Omental fat pad (tissue), 4 donors: ENCODE results near the gene PITX1. TPM values are rescaled to one million over a fixed set of nuclear protein-coding genes. Genes with fewer than 3 reads are reported as not detected.
"Not testable (repeated sequence)": the region's sequence is repeated elsewhere in the genome, so short reads cannot be mapped to it uniquely, and the experiment has no call there.

Source experiments
- ATAC-seq: fragments of 150-250 bp; one replicate; pipeline ENCODE4 v1.9.1; 2016; ENCODE audit warnings: mild to moderate bottlenecking, moderate library complexity; ENCODE audit not compliant: low FRiP score
- DNase-seq: peaks from one replicate; pipeline ENCODE4 v3.0.0-alpha.2; 2019; ENCODE audit warnings: low spot score
- CTCF ChIP-seq, 3 donors: fragments of 450-650 bp; IDR thresholded peaks; one replicate each; pipeline ENCODE4 v1.5.1; 2016 to 2017; ENCODE audit warnings: antibody characterized with exemption in 3 of 3, mild to moderate bottlenecking in 3 of 3, moderate library complexity in 2 of 3
- total RNA-seq, 4 donors: library from RNA; depleted of rRNA; stranded (reverse); fragments of >200 nt; gene quantifications; one replicate each; pipeline ENCODE4 v1.1.0, GENCODE V29; 2016

The PITX1 gene
- total RNA-seq: 1 to 10 TPM in 2 of 4 donors, under 1 TPM in 1, not detected in 1; 0.74 to 3.7 (median 1.2) TPM

DNA sequence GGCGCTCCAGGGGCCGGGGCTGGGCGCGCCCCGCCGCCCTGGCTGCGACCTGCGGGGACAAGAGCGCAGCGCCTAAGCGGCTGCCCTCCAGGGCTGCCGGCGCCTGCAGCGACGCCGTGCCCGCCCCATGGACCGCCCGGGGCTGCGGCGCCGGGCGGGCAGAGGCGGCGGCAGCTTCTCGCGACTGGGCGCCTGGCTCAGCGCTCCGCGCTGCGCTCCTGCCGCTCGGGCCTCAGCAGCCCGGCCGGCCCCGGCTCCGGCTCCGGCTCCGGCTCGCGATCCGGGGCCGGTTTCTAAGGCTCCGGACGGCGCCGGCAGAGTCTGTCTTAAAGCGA is at the start of gene PITX1:
Gene PITX1, minus strand, starts transcription at position 328 of the 335 bp plus-strand sequence. CDS start 347 bp downstream, outside the sequence.
- DNase-seq (no peak), ATAC-seq (peak; percentile 17)
- TF ChIP-seq CTCF (IDR thresholded peaks at IDR 0.05): no peak

GRCh38 chr5:135083334-135083733 is 49.3 kb upstream of the PITX1 start:
- ATAC-seq, DNase-seq: not testable (repeated sequence)

DNA sequence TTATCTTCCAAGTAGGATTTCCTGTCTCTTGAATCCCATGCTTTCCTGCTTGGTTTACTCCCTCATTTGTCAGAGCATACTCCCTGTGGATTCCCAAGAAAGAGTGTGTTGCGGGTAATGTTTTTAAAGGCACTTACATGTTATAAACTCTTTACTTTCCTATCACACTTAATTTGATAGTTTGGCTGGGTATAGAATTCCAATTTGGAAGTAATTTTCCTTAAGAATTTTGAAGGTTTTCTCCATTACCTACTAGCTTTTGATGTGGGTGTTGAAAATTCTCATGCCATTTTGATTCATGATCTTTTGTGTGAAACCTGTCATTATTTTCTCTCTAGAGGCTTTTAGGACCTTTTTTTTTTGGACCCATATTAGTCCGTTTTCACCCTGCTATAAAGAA is 47.2 kb upstream of the PITX1 start:
- DNase-seq (no peak), ATAC-seq (no peak)
- TF ChIP-seq CTCF (IDR thresholded peaks at IDR 0.05): no peak

DNA sequence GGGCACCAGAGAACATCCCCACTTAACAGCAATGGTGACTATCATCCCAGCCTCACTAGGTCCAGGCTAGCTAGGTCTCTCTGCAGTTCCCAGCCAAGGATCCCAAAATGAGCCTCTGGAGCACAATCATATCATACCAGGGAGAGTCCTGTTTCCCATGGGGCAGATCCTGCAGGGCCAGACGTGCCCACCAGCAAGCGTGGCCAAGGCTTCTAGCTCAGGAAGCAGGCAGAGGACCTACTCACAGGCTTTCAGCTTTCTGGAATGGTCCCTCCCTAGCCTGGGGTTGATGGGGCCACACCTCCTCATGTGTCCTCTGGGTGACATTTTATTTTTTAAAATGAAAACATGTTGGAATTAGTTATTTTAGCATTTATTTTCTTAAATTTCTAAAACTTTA is 45.7 kb upstream of the PITX1 start:
- DNase-seq (no peak), ATAC-seq (no peak)
- no peak for TF ChIP-seq CTCF (IDR thresholded peaks at IDR 0.05)

DNA sequence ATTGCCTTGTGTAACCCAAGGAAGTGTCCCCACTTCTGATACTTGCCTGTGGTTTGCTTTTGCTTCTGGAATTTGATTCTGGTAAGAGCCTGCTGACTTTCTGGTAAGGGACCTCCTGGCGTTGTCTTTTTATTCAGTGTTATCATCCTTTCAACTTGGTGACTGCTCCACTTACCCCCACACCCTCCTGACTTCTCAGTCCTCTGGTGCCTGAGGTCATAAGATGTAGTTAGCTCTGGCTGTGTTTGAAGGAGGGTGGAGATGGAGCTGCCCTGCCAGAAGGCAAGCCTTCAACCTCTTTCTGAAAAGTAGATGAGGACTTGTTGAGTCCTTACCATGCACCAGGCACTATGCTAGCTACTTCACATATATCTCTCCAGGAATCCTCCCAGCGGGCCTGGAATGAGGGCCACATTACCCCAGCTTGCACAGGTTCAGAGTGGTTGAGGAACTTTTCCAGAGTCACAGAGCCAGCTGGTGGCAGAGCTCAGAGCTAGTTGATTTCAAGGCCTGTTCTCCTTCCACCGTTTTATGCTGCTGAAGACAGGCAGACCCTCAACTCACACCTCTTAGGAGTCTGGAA is 45.2 kb upstream of the PITX1 start:
- DNase-seq (no peak), ATAC-seq (no peak)
- TF ChIP-seq CTCF (IDR thresholded peaks at IDR 0.05): no peak

DNA sequence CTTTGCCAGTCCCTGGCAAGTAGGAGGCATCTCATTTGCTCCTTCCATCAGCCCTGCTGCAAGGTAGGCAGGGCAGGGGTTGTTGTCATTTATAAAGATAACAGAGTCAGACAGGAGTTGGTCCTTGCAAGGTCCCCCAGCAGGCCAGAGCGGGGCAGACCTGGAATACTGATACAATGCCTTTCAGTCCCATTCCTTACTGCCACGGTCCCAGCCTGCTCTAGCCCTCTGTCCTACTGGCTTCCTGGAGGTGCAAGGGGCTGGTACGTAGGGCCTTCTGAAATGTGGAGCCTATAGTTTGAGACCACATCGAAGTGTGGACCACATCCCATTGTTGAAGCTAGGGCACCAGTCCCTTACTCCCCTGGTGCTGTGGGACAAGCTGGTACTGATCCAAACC is 42.8 kb upstream of the PITX1 start:
- DNase-seq (no peak), ATAC-seq (no peak)
- TF ChIP-seq CTCF (IDR thresholded peaks at IDR 0.05): no peak

- no peak for ATAC-seq
Observed at GRCh38 chr5:135076051-135076491, 42.0 kb upstream of the PITX1 start.

More at GRCh38 chr5:135076051-135076491, 42.0 kb upstream of the PITX1 start:
- no peak for TF ChIP-seq CTCF (IDR thresholded peaks at IDR 0.05)
- no peak for DNase-seq
